Loucy (cell line): ENCODE data around the gene TOM1L2.

Experiments
- CTCF ChIP-seq: fragments of 200-600 bp; sonication (generic); conservative IDR thresholded peaks from 2 replicates; pipeline ENCODE4 v1.5.1; 2014; ENCODE audit warnings: mild to moderate bottlenecking, antibody characterized with exemption, low read length
- EZH2phosphoT487 ChIP-seq: fragments of 200-600 bp; IDR thresholded peaks from 2 replicates; pipeline ENCODE4 v1.6.1; 2018; ENCODE audit warnings: antibody characterized with exemption, mild to moderate bottlenecking, moderate library complexity, borderline replicate concordance

GRCh38 chr17:17886726-17887125 is 85.5 kb downstream of the TOM1L2 start:
- no peak for TF ChIP-seq EZH2phosphoT487
- TF ChIP-seq CTCF: no peak
